Osteocyte (in vitro differentiated cells): ENCODE data around the gene NKAIN2. TPM values are rescaled to one million over a fixed set of nuclear protein-coding genes. Genes with fewer than 3 reads are reported as not detected.

Experiments
- DNase-seq: peaks from one replicate; pipeline ENCODE4 v3.0.0; 2021; ENCODE audit warnings: mixed read lengths; ENCODE audit not compliant: unreplicated experiment; ENCODE audit errors: extremely low spot score
- H3K27ac Mint-ChIP-seq: one replicate; pipeline ENCODE4 v1.8.0; 2021; ENCODE audit warnings: mild to moderate bottlenecking, mixed read lengths; ENCODE audit not compliant: unreplicated experiment
- H3K27me3 Mint-ChIP-seq: one replicate; pipeline ENCODE4 v1.8.0; 2021; ENCODE audit warnings: mixed read lengths; ENCODE audit not compliant: unreplicated experiment
- H3K36me3 Mint-ChIP-seq: one replicate; pipeline ENCODE4 v1.8.0; 2021; ENCODE audit warnings: mixed read lengths; ENCODE audit not compliant: unreplicated experiment
- H3K4me1 Mint-ChIP-seq: one replicate; pipeline ENCODE4 v1.8.0; 2021; ENCODE audit warnings: mixed read lengths; ENCODE audit not compliant: unreplicated experiment
- H3K4me3 Mint-ChIP-seq: one replicate; pipeline ENCODE4 v1.8.0; 2021; ENCODE audit warnings: mild to moderate bottlenecking, moderate library complexity, mixed read lengths; ENCODE audit not compliant: unreplicated experiment
- H3K9me3 Mint-ChIP-seq: one replicate; pipeline ENCODE4 v1.8.0; 2021; ENCODE audit warnings: mixed read lengths; ENCODE audit not compliant: unreplicated experiment
- CTCF ChIP-seq: fragments of 200-600 bp; sonication (generic); IDR thresholded peaks from 2 replicates; pipeline ENCODE4 v1.5.0; 2021; ENCODE audit warnings: antibody characterized with exemption, mild to moderate bottlenecking, moderate library complexity
- total RNA-seq: library from RNA; stranded (reverse); gene quantifications from 2 replicates; pipeline ENCODE4 v1.2.1, GENCODE V29; 2021

Gene NKAIN2
- total RNA-seq, 1 donor from 2014 or later: 17.8 TPM

- Mint-ChIP-seq H3K27me3 (no peaks in the 10 kb centered on the region), H3K9me3 (no peaks in the 10 kb centered on the region), H3K36me3 (peaks cover 2% of the 10 kb centered on the region), H3K27ac (no peak overlapping the region), H3K4me1 (peaks cover 29% of the 10 kb centered on the region), H3K4me3 (no peak overlapping the region)
- no peak for TF ChIP-seq CTCF
- no peak for DNase-seq
These were observed 718.7 kb downstream of the NKAIN2 start for GRCh38 chr6:124522335-124522734.

DNA sequence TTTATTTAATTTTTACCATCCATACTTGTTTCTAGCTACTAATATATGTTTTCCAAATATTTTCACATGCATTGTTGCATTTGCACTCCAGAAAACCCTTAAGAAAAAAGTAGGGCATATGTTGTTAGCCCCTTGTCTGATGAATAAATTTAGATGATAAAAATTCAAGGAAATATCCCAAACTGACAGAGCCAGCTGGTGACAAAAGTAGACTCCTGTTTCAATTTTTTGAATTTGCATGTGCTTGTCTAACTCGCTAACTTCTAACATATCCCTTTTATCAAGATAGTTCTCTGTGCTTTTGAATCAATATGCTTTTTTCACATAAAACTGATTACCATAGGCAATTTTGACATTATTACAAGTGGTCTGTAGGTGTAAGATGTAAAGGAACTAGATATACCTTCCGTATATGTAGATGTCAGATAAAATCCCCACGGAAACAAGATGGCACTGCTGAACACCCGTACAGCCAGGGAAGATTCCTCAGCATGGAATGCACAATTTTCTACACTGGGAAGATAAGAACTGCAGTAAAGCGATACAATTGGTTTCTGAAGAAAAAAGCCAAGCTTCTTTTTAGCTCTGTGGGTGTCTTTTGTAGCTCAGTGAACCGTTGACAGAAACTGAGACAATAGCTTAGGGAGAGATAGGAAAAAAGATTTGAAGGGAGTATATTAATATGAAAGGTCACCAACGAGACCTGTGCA, 721.0 kb downstream of the NKAIN2 start:
- no peak for TF ChIP-seq CTCF
- DNase-seq: no peak
- no peak overlapping the region for H3K27ac Mint-ChIP-seq
- H3K4me1 Mint-ChIP-seq: peaks cover 47% of the 10 kb centered on the region
- H3K9me3 Mint-ChIP-seq: no peaks in the 10 kb centered on the region
- no peak overlapping the region for H3K4me3 Mint-ChIP-seq
- peaks cover 2% of the 10 kb centered on the region for H3K36me3 Mint-ChIP-seq
- H3K27me3 Mint-ChIP-seq: no peaks in the 10 kb centered on the region

DNA sequence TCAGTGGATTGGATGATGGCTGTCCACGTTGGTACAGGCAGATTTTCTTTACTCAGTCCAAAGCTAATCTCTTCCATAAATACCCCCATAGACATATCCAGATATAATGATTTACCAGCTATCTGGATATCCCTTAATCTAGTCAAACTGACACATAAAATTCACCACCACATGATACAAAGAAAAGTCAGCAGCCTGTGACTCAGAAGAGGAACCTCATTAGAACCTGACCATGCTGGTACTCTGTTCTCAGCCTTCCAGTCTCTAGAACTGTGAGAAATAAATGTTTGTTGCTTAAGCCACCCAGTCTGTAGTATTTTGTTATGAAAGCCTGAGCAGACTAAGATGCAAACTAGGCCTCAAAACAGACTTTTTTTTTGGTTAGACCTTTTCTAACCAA, 727.3 kb downstream of the NKAIN2 start:
- Mint-ChIP-seq H3K4me1 (peaks cover 46% of the 10 kb centered on the region), H3K4me3 (no peak overlapping the region)
- TF ChIP-seq CTCF: no peak

DNA sequence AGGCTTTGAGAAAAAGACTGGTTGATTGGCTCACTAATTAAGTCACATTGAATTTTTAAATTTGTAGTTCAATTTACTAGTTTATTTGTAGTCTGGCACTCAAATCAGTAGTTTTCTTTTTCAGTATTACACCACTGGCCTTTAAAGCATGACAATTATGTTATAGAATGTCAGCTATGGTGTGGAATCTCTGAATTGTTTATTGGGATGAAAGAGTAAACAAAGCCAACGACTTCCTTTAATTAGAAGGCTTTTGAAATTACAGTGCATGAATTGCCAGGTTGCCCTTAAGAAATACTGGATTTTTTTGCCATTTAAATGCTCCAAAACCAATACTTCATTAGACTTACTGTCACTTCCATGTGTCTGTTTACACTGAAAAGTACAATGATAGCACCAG, 731.6 kb downstream of the NKAIN2 start:
- H3K27me3 Mint-ChIP-seq: no peaks in the 10 kb centered on the region
- no peak for DNase-seq
- peaks cover 44% of the 10 kb centered on the region for H3K4me1 Mint-ChIP-seq
- H3K4me3 Mint-ChIP-seq: no peak overlapping the region
- H3K27ac Mint-ChIP-seq: peak overlapping the region; percentile 91
- H3K9me3 Mint-ChIP-seq: peaks cover under 1% of the 10 kb centered on the region
- TF ChIP-seq CTCF: no peak
- no peaks in the 10 kb centered on the region for H3K36me3 Mint-ChIP-seq

More for the DNA sequence above, 727.3 kb downstream of the NKAIN2 start:
- H3K27ac Mint-ChIP-seq: no peak overlapping the region
- no peak for DNase-seq
- no peaks in the 10 kb centered on the region for H3K36me3 Mint-ChIP-seq
- H3K9me3 Mint-ChIP-seq: peaks cover 4% of the 10 kb centered on the region
- H3K27me3 Mint-ChIP-seq: no peaks in the 10 kb centered on the region

DNA sequence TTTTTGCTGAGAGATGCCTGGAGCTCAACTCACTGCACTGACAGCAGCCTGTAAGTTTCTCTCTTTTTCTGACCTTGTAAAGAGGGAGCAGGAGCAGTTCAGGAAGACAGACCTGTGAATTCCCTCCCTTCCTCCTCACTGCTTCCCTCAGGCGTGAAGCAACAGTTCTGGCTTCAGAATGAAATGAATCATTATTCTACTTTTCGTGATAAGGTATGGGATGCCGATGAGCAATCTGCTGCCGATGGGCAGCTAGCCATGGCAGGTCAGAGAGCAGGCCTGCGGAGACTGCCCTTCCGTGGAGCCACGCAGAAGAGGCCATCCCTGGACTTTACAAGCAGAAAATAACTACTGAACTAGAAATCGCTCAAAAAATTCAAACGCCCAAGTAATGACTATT, 732.1 kb downstream of the NKAIN2 start:
- TF ChIP-seq CTCF: no peak
- no peak for DNase-seq
- H3K27me3 Mint-ChIP-seq: no peaks in the 10 kb centered on the region
- H3K9me3 Mint-ChIP-seq: no peaks in the 10 kb centered on the region
- peak overlapping the region; percentile 91 for H3K27ac Mint-ChIP-seq
- H3K4me3 Mint-ChIP-seq: peak overlapping the region; percentile 55
- peaks cover 44% of the 10 kb centered on the region for H3K4me1 Mint-ChIP-seq
- H3K36me3 Mint-ChIP-seq: no peaks in the 10 kb centered on the region
